Jurkat, Clone E6-1 (cell line): ENCODE measurements around the gene ANKS1A.

Experiments
- DNase-seq: peaks from one replicate; pipeline ENCODE4 v3.0.0-alpha.2; 2011; ENCODE audit warnings: low read depth, low spot score
- H3K4me3 ChIP-seq: 2 replicates; pipeline ENCODE4 v1.5.1; 2011; ENCODE audit warnings: mild to moderate bottlenecking, low read length, control low read depth, moderate library complexity

Gene ANKS1A

GRCh38 chr6:35084511-35085203 lies 195.6 kb downstream of the ANKS1A start:
- H3K4me3 ChIP-seq: no peak overlapping the region
- no peak for DNase-seq

DNA sequence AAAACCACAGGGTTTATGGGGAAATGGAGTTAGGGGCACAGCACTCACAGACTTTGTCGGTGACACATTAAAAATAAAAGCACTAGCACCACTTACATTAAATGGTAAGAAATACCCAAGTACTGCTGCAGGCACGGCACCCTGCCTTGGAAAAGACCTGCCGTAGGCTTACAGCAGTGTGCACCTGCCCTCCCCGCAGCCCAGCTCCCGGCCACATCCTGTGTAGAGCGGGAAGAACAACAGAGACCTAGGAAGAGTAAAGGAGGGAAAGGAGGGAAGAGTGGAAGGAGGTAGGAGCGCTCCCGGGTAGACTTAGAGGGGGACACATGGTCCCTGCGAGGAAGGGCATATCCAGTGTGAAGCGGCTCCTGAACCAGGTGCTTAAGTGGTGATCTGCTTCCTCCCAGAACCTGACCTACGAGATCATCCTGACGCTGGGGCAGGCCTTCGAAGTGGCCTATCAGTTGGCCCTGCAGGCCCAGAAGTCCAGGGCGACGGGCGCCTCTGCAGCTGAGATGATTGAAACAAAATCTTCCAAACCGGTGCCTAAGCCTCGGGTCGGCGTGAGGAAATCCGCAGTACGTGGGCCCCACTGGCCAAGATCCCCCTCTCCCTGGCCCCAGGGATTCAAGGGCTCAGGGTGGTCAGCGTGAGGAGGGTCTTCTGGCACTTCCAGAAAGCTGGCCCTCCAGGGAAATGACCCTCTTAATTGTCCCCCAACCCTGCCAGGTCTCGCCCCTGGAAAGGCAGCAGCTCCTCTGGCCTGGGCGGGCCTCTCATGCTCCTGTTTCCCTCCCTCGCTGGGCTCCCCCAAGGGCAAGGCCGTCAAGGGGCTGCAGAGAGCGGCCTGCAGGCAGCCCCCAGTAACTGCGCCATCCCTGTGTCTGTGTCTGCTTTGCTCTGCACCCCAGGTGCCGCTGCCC lies 196.6 kb downstream of the ANKS1A start:
- no peak for DNase-seq
- H3K4me3 ChIP-seq: no peak overlapping the region

GRCh38 chr6:35086282-35086632 lies 197.2 kb downstream of the ANKS1A start:
- H3K4me3 ChIP-seq: no peak overlapping the region
- no peak for DNase-seq

DNA sequence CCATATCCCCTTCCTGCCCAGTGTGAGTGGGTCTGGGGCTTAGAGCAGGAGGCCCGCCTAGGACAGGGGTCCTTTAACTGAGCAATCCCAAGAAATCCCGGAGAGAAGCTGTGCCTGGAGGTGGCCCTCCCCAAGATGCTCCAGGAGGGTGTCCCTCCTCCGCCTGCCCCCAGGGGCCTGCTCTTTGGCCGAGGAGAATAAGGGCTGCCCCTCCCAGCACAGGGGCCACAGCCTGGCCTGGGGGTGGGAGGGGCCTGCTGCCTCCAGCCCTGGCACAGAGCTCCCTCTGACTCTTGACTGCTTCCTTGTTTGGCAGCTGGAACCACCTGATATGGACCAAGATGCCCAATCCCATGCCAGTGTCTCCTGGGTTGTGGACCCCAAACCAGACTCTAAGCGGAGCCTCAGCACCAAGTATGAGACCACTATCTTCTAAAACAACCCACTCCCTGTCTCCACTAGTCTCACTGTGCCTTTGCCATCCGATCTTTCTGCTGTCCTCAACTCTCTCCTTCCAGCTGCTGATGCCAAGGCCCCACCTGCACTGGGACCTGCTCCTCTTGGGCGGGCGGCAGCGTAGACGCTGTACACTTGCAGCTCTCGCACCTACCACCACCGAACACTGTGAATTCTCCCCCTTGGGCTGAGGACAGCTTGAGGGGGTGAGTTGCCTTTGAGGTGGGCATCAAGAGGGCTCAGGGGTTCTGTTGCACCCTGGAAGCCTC lies 197.7 kb downstream of the ANKS1A start:
- DNase-seq: no peak

GRCh38 chr6:35087361-35088280 lies 198.6 kb downstream of the ANKS1A start:
- DNase-seq: no peak
- H3K4me3 ChIP-seq: no peak overlapping the region

More for the DNA sequence above, 197.7 kb downstream of the ANKS1A start:
- H3K4me3 ChIP-seq: no peak overlapping the region

- DNase-seq: no peak
- H3K4me3 ChIP-seq: no peak overlapping the region
These were observed 199.5 kb downstream of the ANKS1A start for GRCh38 chr6:35088281-35089215.

GRCh38 chr6:35089216-35089934 lies 200.3 kb downstream of the ANKS1A start:
- no peak overlapping the region for H3K4me3 ChIP-seq
- no peak for DNase-seq

DNA sequence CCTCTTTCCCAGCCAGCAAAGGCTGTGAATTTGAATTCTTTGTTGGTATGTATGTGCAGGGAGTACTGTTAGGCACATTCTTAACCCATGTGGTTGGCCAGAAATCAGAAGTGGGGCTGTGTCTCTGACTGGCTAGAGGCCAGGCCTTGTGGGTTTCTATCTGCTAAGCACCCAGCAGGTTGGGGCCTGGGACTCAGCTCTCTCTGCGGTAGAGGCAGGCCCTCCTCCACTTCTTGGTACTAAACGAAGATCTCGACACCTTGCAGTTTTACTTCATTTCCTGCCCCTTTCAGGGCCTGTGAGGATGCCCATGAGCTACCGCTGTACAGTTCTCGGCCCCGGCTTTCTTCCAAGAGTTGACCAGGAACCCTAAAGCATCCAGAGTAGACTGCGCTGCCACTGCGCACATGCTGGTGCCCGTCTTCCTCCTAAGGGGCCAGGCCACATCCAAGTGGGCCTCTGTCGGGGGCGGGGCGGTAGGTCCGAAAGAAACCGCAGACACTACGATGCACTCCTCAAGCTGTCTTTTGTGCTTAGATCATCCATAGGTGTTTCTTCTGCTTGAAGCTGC lies 201.0 kb downstream of the ANKS1A start:
- peak; percentile 71 for DNase-seq
- no peak overlapping the region for H3K4me3 ChIP-seq

GRCh38 chr6:35090734-35091133 lies 201.7 kb downstream of the ANKS1A start:
- no peak for DNase-seq
- H3K4me3 ChIP-seq: no peak overlapping the region

DNA sequence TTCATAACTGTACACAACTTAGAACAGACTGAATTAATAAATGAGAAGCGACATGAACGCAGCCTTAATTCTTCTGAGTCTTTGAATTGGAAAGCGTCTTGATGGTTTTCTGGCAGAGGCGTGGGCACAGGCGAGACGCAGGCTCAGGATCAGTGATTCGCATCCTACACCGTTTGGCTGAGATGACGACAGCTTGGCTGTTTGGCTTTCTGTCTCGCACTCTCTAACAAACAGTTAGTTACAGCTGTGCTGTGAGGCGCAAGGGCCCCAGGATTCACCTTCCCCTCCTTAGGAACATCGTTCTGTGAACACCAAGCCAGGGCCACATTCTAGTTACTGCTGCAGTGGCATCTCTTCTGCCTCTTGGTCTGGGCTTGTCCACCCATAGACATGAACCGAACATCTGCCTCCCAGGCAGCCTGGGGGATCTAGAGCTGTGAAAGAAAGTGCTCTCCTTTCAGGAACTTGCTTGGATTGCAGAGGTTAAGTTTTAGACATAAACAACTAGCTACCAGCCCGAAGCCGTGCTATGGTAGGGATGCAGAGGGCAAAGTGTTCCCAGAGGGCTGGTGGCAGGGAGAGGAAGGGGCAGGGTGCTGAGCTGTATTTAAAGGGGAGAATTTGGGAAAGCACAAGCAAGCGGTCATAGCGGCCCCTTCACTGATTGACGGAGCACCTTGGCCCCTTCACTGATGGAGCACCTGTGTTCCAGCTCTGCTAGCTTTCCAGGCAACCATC lies 202.5 kb downstream of the ANKS1A start:
- no peak overlapping the region for H3K4me3 ChIP-seq
- DNase-seq: no peak

GRCh38 chr6:35092362-35093117 lies 203.5 kb downstream of the ANKS1A start:
- H3K4me3 ChIP-seq: no peak overlapping the region
- DNase-seq: no peak

GRCh38 chr6:35093118-35093445 lies 204.0 kb downstream of the ANKS1A start:
- H3K4me3 ChIP-seq: no peak overlapping the region
- DNase-seq: no peak

GRCh38 chr6:35093783-35094182 lies 204.7 kb downstream of the ANKS1A start:
- H3K4me3 ChIP-seq: no peak overlapping the region
- no peak for DNase-seq

GRCh38 chr6:35094183-35094582 lies 205.1 kb downstream of the ANKS1A start:
- no peak for DNase-seq
- no peak overlapping the region for H3K4me3 ChIP-seq

DNA sequence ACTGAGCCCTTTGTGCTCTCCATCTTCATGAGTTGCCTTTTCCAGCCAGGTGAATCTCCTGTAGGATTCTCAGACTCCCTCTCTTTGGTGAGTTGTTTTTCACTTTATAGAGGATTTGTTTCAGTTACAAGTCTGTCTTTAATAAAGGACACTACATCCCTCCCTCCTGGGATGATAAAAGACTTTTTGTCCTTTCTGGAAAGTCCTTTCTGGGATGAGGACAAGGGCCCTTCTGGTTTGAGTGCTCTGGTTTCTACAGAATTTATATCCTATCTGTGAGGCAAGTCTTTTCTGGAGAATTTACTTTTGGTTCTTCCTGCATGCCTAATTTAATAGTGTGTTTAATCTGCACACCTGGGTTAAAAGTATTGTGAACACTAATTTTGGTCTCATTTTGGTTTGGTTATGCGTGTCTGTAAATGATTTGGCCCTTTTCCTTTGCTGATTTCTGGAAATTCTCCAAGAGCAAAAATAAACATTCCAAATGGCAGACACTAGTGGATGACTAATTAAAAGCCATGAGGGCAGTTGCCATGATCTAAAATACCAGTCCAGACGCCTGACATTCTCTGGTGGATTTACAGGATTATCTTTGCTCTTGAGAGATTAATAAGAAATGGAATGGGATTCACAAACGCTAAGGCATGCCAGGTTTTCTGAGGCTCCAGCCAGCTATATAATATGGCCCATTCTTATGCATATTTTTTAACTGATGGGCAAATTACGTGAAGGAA lies 207.2 kb downstream of the ANKS1A start:
- DNase-seq: no peak
- H3K4me3 ChIP-seq: no peak overlapping the region
